Parathyroid adenoma (tissue), 2 donors: ENCODE measurements around the gene PGPEP1.
"Not testable (repeated sequence)": the region's sequence is repeated elsewhere in the genome, so short reads cannot be mapped to it uniquely, and the experiment has no call there.

ENCODE experiments used
- H2AFZ ChIP-seq: fragments of 300-600 bp; sonication (generic); one replicate; pipeline ENCODE4 v1.7.0; 2017; ENCODE audit warnings: antibody characterized with exemption, mild to moderate bottlenecking
- H3K27ac ChIP-seq: fragments of 300-600 bp; sonication (generic); one replicate; pipeline ENCODE4 v1.7.0; 2017
- H3K27me3 ChIP-seq: fragments of 300-600 bp; sonication (generic); one replicate; pipeline ENCODE4 v1.7.0; 2017; ENCODE audit warnings: low read length; ENCODE audit not compliant: control insufficient read depth, insufficient read depth
- H3K36me3 ChIP-seq: fragments of 300-600 bp; sonication (generic); one replicate; pipeline ENCODE4 v1.7.0; 2017; ENCODE audit warnings: low read length; ENCODE audit not compliant: control insufficient read depth, insufficient read depth
- H3K4me1 ChIP-seq: fragments of 300-600 bp; sonication (generic); one replicate; pipeline ENCODE4 v1.7.0; 2017; ENCODE audit warnings: control low read depth
- H3K4me2 ChIP-seq: fragments of 300-600 bp; sonication (generic); one replicate; pipeline ENCODE4 v1.7.0; 2017; ENCODE audit warnings: low read length
- H3K4me3 ChIP-seq: fragments of 300-600 bp; sonication (generic); one replicate; pipeline ENCODE4 v1.7.0; 2017; ENCODE audit warnings: low read depth, low read length
- H3K79me2 ChIP-seq: fragments of 300-600 bp; sonication (generic); one replicate; pipeline ENCODE4 v1.7.0; 2017; ENCODE audit warnings: control low read depth
- H3K9ac ChIP-seq: fragments of 300-600 bp; sonication (generic); one replicate; pipeline ENCODE4 v1.7.0; 2017; ENCODE audit warnings: mild to moderate bottlenecking
- H3K9me3 ChIP-seq: fragments of 300-600 bp; sonication (generic); one replicate; pipeline ENCODE4 v1.7.0; 2017; ENCODE audit warnings: low read length; ENCODE audit not compliant: control insufficient read depth
- CTCF ChIP-seq: fragments of 300-600 bp; sonication (generic); IDR thresholded peaks from one replicate; pipeline ENCODE4 v1.7.0; 2017; ENCODE audit warnings: antibody characterized with exemption, mild to moderate bottlenecking
- donor health status: primary hyperparathyroidism.

The PGPEP1 gene

GRCh38 chr19:18363787-18364186 is 23.4 kb downstream of the PGPEP1 start:
- peaks cover 5% of the 10 kb centered on the region for H3K79me2 ChIP-seq
- H3K9ac ChIP-seq = no peak overlapping the region
- H3K36me3 ChIP-seq = no peaks in the 10 kb centered on the region
- peaks cover 15% of the 10 kb centered on the region for H3K4me1 ChIP-seq
- H2AFZ ChIP-seq = no peak overlapping the region
- H3K27me3 ChIP-seq = no peaks in the 10 kb centered on the region
- no peak for TF ChIP-seq CTCF
- H3K27ac ChIP-seq = peak overlapping the region; percentile 83
- no peaks in the 10 kb centered on the region for H3K9me3 ChIP-seq
- no peak overlapping the region for H3K4me2 ChIP-seq
- no peak overlapping the region for H3K4me3 ChIP-seq

- not testable (repeated sequence) for H3K9ac ChIP-seq, H3K9me3 ChIP-seq, H3K36me3 ChIP-seq, H3K27me3 ChIP-seq, H3K79me2 ChIP-seq
- Histone ChIP-seq H3K4me2 (peak overlapping the region; percentile 52), H3K4me3 (peak overlapping the region; percentile 35), H3K27ac (peak overlapping the region; percentile 83), H2AFZ (peak overlapping the region; percentile 4), H3K4me1 (peaks cover 15% of the 10 kb centered on the region)
Measured at GRCh38 chr19:18364277-18364825, 24.0 kb downstream of the PGPEP1 start.

- no peak for TF ChIP-seq CTCF
- H3K27ac ChIP-seq = peak overlapping the region; percentile 83
- no peak overlapping the region for H3K9ac ChIP-seq
Measured at GRCh38 chr19:18364826-18365528, 24.6 kb downstream of the PGPEP1 start.

GRCh38 chr19:18366021-18366435 is 25.6 kb downstream of the PGPEP1 start:
- Histone ChIP-seq H3K36me3 (no peaks in the 10 kb centered on the region), H2AFZ (no peak overlapping the region), H3K79me2 (peaks cover 5% of the 10 kb centered on the region), H3K27me3 (no peaks in the 10 kb centered on the region), H3K4me3 (no peak overlapping the region), H3K9ac (no peak overlapping the region), H3K4me1 (peaks cover 15% of the 10 kb centered on the region), H3K9me3 (no peaks in the 10 kb centered on the region), H3K27ac (peak overlapping the region; percentile 83), H3K4me2 (peak overlapping the region; percentile 51)
- TF ChIP-seq CTCF = no peak

More at GRCh38 chr19:18364826-18365528, 24.6 kb downstream of the PGPEP1 start:
- Histone ChIP-seq H3K4me2 (peak overlapping the region; percentile 52), H2AFZ (peak overlapping the region; percentile 4), H3K4me3 (peak overlapping the region; percentile 35), H3K9me3 (no peaks in the 10 kb centered on the region), H3K4me1 (peaks cover 15% of the 10 kb centered on the region), H3K27me3 (no peaks in the 10 kb centered on the region), H3K36me3 (no peaks in the 10 kb centered on the region), H3K79me2 (peaks cover 5% of the 10 kb centered on the region)

- Histone ChIP-seq H3K4me1 (peaks cover 18% of the 10 kb centered on the region), H3K36me3 (no peaks in the 10 kb centered on the region), H3K9ac (no peak overlapping the region), H3K9me3 (no peaks in the 10 kb centered on the region), H3K27ac (no peak overlapping the region), H3K27me3 (no peaks in the 10 kb centered on the region), H3K79me2 (peaks cover under 1% of the 10 kb centered on the region), H3K4me3 (no peak overlapping the region), H2AFZ (no peak overlapping the region), H3K4me2 (no peak overlapping the region)
- no peak for TF ChIP-seq CTCF
Measured at GRCh38 chr19:18368504-18369222, 28.3 kb downstream of the PGPEP1 start.
